ENCODE data around the gene CHTF18. TPM values are rescaled to one million over a fixed set of nuclear protein-coding genes. Genes with fewer than 3 reads are reported as not detected.
"Not testable (repeated sequence)": the region's sequence is repeated elsewhere in the genome, so short reads cannot be mapped to it uniquely, and the experiment has no call there.

The CHTF18 gene
- total RNA-seq, 2 donors from 2014 or later: 74.5 to 97.8 TPM

- Mint-ChIP-seq H3K27me3 (ENCODE audit: low read depth) (peaks cover 9% of the 10 kb centered on the region), H3K4me1 (ENCODE audit: low read depth) (no peaks in the 10 kb centered on the region), H3K27ac (no peak overlapping the region), H3K4me3 (no peak overlapping the region), H3K9me3 (no peaks in the 10 kb centered on the region), H3K36me3 (ENCODE audit: insufficient read depth in 2 of 2) (peaks cover 0 to 1% of the 10 kb centered on the region in 2 donors)
- ATAC-seq (replicated peaks in 1 of 2) (no peak), DNase-seq (no peak)
These were observed 42.6 kb downstream of the CHTF18 start for GRCh38 chr16:830871-831570.

DNA sequence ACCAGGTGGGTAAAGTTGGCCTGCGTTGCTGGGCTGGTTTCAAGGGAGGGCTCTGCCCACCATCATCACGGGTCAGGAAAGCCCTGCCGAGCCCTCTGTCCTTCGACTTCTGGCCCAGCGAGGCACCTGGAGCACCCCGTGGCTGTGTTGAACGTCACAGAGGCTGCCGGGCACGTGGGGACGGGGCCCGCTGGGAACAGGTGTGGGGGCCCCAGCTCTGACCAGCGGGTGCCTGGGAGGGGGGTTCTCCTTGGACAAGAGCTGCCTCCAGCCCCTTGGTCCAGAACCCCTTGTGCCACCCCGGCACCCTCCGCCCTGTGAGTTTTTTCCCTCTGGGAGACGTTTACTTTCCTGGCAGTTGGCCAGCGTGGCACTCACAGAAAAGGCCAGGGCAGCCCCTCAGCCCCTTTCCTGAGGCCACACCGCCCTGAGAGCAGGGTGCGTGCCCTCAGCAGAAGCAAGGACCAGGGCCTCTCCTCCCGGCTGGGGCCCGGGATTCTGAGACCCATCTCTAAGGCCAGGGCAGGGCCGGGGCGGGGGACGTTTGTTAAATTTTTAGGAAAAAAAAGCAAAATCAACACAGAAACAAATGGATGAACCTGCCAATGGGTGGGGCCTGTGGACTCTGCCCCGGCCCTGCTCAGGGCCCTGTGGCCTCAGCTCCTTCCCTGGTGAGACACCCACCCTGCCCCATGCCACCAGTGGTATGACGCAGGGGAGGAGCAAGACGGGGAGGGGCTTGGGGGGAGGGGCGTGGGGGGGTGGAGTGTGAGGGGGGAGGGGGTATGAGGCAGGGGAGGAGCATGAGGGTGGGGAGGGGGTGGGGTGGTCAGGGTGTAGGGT lies 43.4 kb downstream of the CHTF18 start:
- Mint-ChIP-seq H3K27ac (no peak overlapping the region), H3K4me3 (no peak overlapping the region), H3K4me1 (ENCODE audit: low read depth) (no peaks in the 10 kb centered on the region), H3K27me3 (ENCODE audit: low read depth) (peaks cover 9% of the 10 kb centered on the region), H3K9me3 (peaks cover 4 to 5% of the 10 kb centered on the region in 2 donors), H3K36me3 (ENCODE audit: insufficient read depth in 2 of 2) (peaks cover 5 to 7% of the 10 kb centered on the region in 2 donors)
- DNase-seq: no peak
- ATAC-seq (replicated peaks in 1 of 2): no peak

DNA sequence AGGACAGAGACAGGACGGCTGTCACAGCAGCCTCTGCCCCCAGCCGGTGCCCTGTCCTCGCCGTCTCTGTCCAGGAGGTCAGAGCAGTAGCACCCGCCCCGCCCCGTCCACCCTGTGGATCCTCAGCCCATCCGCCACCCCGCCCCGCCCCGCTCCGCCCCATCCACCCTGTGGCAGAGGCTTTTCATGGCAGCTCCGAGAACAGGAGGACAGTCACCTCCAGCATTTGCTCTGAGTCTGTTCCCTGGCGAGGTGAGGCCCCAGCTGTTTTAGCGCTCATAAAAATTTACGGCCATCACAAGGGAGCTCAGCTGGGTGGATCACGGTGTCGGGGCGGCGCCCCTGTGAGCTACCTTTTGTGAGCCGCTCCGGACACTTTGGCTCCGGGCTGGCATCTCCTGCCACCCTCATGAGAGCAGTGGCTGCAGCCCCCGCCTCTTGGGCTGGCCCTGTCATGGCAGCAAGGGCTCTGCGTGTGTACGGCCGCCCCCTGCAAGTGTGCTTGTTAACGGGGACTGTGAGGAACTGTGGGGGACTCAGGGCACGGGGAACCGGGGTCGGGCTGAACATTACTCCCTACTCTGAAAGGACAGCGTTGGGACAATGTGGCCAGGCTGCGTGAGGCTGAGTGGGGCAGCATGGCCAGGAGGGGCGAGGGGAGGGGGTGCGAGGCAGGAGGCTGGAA lies 44.4 kb downstream of the CHTF18 start:
- Mint-ChIP-seq H3K36me3 (ENCODE audit: insufficient read depth in 2 of 2) (peaks cover 5 to 9% of the 10 kb centered on the region in 2 donors), H3K9me3 (peaks cover 4 to 5% of the 10 kb centered on the region in 2 donors), H3K27me3 (ENCODE audit: low read depth) (peaks cover 9% of the 10 kb centered on the region), H3K4me1 (ENCODE audit: low read depth) (no peaks in the 10 kb centered on the region), H3K4me3 (no peak overlapping the region), H3K27ac (no peak overlapping the region)
- DNase-seq (no peak), ATAC-seq (replicated peaks in 1 of 2) (no peak)

GRCh38 chr16:833411-833810 lies 45.0 kb downstream of the CHTF18 start:
- peaks cover 9% of the 10 kb centered on the region for H3K27me3 Mint-ChIP-seq (ENCODE audit: low read depth)
- no peak for DNase-seq
- no peaks in the 10 kb centered on the region for H3K4me1 Mint-ChIP-seq (ENCODE audit: low read depth)
- H3K36me3 Mint-ChIP-seq (ENCODE audit: insufficient read depth in 2 of 2): peaks cover 5 to 9% of the 10 kb centered on the region in 2 donors
- ATAC-seq (replicated peaks in 1 of 2): no peak
- H3K4me3 Mint-ChIP-seq: no peak overlapping the region
- peaks cover 4 to 5% of the 10 kb centered on the region in 2 donors for H3K9me3 Mint-ChIP-seq
- H3K27ac Mint-ChIP-seq: no peak overlapping the region

DNA sequence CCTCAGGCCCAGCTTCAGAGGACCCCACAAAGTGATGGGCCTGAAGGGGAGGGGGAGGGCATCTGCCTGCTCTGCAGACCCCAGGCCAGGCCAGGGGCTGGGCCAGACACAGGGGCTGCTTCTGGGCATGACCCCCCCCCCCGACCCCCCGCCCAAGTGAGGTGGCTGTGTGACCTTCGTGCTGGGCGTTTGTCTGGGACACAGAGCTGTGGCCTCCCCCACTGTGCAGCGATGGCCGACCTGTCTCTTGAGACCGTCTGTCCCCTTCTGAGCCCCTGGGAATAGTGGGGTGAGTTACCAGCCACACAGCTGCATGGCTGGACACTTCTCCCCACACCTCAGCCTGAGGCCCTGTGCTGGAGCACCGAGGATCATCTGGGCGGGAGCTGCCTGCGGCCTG lies 47.0 kb downstream of the CHTF18 start:
- Mint-ChIP-seq H3K36me3 (ENCODE audit: insufficient read depth in 2 of 2) (peaks cover 5 to 9% of the 10 kb centered on the region in 2 donors), H3K27me3 (ENCODE audit: low read depth) (no peaks in the 10 kb centered on the region), H3K4me1 (ENCODE audit: low read depth) (no peaks in the 10 kb centered on the region), H3K9me3 (peaks cover 4 to 5% of the 10 kb centered on the region in 2 donors), H3K4me3 (no peak overlapping the region), H3K27ac (no peak overlapping the region)
- no peak for ATAC-seq (replicated peaks in 1 of 2)
- DNase-seq: no peak

DNA sequence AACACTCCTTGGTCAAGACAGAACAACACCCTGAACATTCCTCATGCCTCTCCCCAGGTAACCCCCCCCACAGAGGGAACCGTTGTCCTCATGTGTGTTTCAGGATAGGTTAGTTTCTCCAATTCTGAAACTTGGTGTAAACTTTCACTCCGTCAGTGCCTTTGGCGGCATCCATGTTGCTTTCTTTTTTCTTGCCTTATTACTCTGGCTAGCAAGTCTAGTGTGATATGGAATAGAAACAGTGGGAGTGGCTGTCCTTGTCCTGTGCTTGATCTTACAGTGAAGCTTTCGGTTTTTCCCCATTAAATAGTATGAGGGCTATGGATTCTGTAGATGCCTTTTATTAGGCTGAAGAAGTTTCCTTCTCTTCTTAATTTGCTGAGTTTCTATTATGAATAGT lies 47.8 kb downstream of the CHTF18 start:
- H3K4me1 Mint-ChIP-seq (ENCODE audit: low read depth): no peaks in the 10 kb centered on the region
- H3K27ac Mint-ChIP-seq: no peak overlapping the region
- peaks cover 5 to 9% of the 10 kb centered on the region in 2 donors for H3K36me3 Mint-ChIP-seq (ENCODE audit: insufficient read depth in 2 of 2)
- H3K27me3 Mint-ChIP-seq (ENCODE audit: low read depth): no peaks in the 10 kb centered on the region
- no peak for DNase-seq
- peaks cover 4 to 5% of the 10 kb centered on the region in 2 donors for H3K9me3 Mint-ChIP-seq
- H3K4me3 Mint-ChIP-seq: no peak overlapping the region
- no peak for ATAC-seq (replicated peaks in 1 of 2)

GRCh38 chr16:836822-837221 lies 48.4 kb downstream of the CHTF18 start:
- H3K9me3 Mint-ChIP-seq; DNase-seq; H3K27me3 Mint-ChIP-seq (ENCODE audit: low read depth); H3K27ac Mint-ChIP-seq; H3K36me3 Mint-ChIP-seq (ENCODE audit: insufficient read depth in 2 of 2); H3K4me1 Mint-ChIP-seq (ENCODE audit: low read depth); ATAC-seq (replicated peaks in 1 of 2); H3K4me3 Mint-ChIP-seq: not testable (repeated sequence)

DNA sequence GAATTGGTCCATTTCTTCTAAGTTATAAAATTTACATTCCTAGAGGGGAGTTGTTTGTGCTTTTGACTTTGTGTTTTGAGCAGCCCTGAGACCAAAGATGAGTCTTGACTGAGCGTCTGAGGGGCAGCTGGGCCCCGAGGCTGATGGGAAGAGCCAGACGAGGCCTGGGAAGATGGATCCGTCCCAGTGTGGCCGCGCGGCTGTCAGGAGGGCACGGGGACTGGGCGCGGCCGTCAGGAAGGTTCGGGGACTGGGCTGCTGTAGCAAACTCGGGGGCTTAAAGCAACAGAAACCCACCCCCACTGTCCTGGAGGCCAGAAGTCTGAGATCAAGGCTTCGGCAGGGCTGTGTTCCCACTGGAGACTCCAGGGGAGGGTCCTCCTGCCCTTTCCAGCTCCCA lies 50.3 kb downstream of the CHTF18 start:
- Mint-ChIP-seq H3K27me3 (ENCODE audit: low read depth) (no peaks in the 10 kb centered on the region), H3K36me3 (ENCODE audit: insufficient read depth in 2 of 2) (peaks cover 5 to 9% of the 10 kb centered on the region in 2 donors), H3K4me1 (ENCODE audit: low read depth) (no peaks in the 10 kb centered on the region), H3K9me3 (peaks cover 4 to 5% of the 10 kb centered on the region in 2 donors), H3K27ac (no peak overlapping the region), H3K4me3 (no peak overlapping the region)
- ATAC-seq (replicated peaks in 1 of 2): no peak
- DNase-seq: no peak

- Mint-ChIP-seq H3K9me3 (peaks cover 4 to 5% of the 10 kb centered on the region in 2 donors), H3K36me3 (ENCODE audit: insufficient read depth in 2 of 2) (peaks cover 5 to 9% of the 10 kb centered on the region in 2 donors), H3K4me1 (ENCODE audit: low read depth) (no peaks in the 10 kb centered on the region), H3K4me3 (no peak overlapping the region), H3K27me3 (ENCODE audit: low read depth) (no peaks in the 10 kb centered on the region), H3K27ac (no peak overlapping the region)
- no peak for ATAC-seq (replicated peaks in 1 of 2)
- no peak for DNase-seq
These were observed 51.4 kb downstream of the CHTF18 start for GRCh38 chr16:839643-840408.

- DNase-seq (no peak), ATAC-seq (replicated peaks in 1 of 2) (no peak)
- no peak overlapping the region for H3K27ac Mint-ChIP-seq
- peaks cover 5 to 8% of the 10 kb centered on the region in 2 donors for H3K36me3 Mint-ChIP-seq (ENCODE audit: insufficient read depth in 2 of 2)
- no peaks in the 10 kb centered on the region for H3K4me1 Mint-ChIP-seq (ENCODE audit: low read depth)
- H3K27me3 Mint-ChIP-seq (ENCODE audit: low read depth): no peaks in the 10 kb centered on the region
- H3K4me3 Mint-ChIP-seq: no peak overlapping the region
- peaks cover 4 to 5% of the 10 kb centered on the region in 2 donors for H3K9me3 Mint-ChIP-seq
These were observed 52.4 kb downstream of the CHTF18 start for GRCh38 chr16:840561-841454.

GRCh38 chr16:841455-842060 lies 53.1 kb downstream of the CHTF18 start:
- ATAC-seq (replicated peaks in 1 of 2) (no peak), DNase-seq (no peak)
- H3K27me3 Mint-ChIP-seq (ENCODE audit: low read depth): no peaks in the 10 kb centered on the region
- H3K27ac Mint-ChIP-seq: no peak overlapping the region
- peaks cover 0 to under 1% of the 10 kb centered on the region in 2 donors for H3K9me3 Mint-ChIP-seq
- H3K36me3 Mint-ChIP-seq (ENCODE audit: insufficient read depth in 2 of 2): peaks cover under 1 to 4% of the 10 kb centered on the region in 2 donors
- H3K4me3 Mint-ChIP-seq: no peak overlapping the region
- no peaks in the 10 kb centered on the region for H3K4me1 Mint-ChIP-seq (ENCODE audit: low read depth)

All from activated T-cell treated with anti-CD3 and anti-CD28 coated beads, Interleukin-2, amount 50 U/mL, for 72 hours (primary cell).